Fibroblast of lung (primary cell): ENCODE measurements around the gene KLF3.

Source experiments
- EZH2 ChIP-seq: IDR thresholded peaks from 2 replicates; pipeline ENCODE4 v1.5.1; 2012; ENCODE audit warnings: low read length, control low read depth, mild to moderate bottlenecking; ENCODE audit errors: missing control alignments
- TF ChIP-seq, protein P1 (sequence below), 2 donors: IDR thresholded peaks in 1 of 2; conservative IDR thresholded peaks in 1 of 2; 1 replicate in 1 of 2; 2 replicates in 1 of 2; pipeline ENCODE4 v1.5.1; 2011 to 2012; ENCODE audit warnings: low read length in 2 of 2, control low read depth in 1 of 2, inconsistent platforms in 1 of 2, low read depth in 1 of 2, mild to moderate bottlenecking in 1 of 2

DNA sequence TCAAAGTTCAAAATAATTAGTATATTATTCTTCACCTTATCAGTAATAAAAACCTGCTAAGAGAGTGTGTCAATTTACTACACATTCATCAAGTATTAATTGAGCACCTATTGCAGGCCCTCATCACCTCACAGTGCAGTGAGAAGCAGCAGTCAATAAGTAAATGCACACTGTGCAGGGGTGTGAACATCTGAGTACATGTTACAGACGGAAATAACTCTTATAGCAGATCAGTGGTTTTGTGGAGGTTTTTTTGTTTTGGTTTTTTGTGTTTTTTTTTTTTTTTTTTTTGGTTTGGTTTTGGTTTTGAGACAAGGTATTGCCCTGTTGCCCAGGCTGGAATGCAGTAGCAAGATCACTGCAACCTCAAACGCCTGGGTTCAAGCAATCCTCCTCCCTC lies 20.3 kb downstream of the KLF3 start:
- TF ChIP-seq, protein P1, sequence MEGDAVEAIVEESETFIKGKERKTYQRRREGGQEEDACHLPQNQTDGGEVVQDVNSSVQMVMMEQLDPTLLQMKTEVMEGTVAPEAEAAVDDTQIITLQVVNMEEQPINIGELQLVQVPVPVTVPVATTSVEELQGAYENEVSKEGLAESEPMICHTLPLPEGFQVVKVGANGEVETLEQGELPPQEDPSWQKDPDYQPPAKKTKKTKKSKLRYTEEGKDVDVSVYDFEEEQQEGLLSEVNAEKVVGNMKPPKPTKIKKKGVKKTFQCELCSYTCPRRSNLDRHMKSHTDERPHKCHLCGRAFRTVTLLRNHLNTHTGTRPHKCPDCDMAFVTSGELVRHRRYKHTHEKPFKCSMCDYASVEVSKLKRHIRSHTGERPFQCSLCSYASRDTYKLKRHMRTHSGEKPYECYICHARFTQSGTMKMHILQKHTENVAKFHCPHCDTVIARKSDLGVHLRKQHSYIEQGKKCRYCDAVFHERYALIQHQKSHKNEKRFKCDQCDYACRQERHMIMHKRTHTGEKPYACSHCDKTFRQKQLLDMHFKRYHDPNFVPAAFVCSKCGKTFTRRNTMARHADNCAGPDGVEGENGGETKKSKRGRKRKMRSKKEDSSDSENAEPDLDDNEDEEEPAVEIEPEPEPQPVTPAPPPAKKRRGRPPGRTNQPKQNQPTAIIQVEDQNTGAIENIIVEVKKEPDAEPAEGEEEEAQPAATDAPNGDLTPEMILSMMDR (conservative IDR thresholded peaks at IDR 0.05 in 1 of 2, IDR thresholded peaks at IDR 0.05 in 1 of 2; ENCODE audit: low read depth in 1 of 2, low read length in 2 of 2): no peak
- no peak for TF ChIP-seq EZH2
